Transverse colon (tissue), 4 donors: Measurements from ENCODE around the gene DDX5. TPM values are rescaled to one million over a fixed set of nuclear protein-coding genes. Genes with fewer than 3 reads are reported as not detected.

Source experiments
- DNase-seq: peaks from one replicate; pipeline ENCODE4 v3.0.0-alpha.2; 2019
- H3K27ac ChIP-seq, 4 donors: fragments of 200-600 bp; sonication (generic); 2 replicates each; pipeline ENCODE4 v1.5.1; 2016 to 2018; ENCODE audit warnings: inconsistent platforms in 4 of 4
- H3K27me3 ChIP-seq: fragments of 200-600 bp; sonication (generic); 2 replicates; pipeline ENCODE4 v1.5.1; 2017; ENCODE audit warnings: inconsistent platforms
- H3K36me3 ChIP-seq, 4 donors: fragments of 200-600 bp; sonication (generic); 2 replicates each; pipeline ENCODE4 v1.5.1; 2017 to 2019; ENCODE audit warnings: inconsistent platforms in 4 of 4
- H3K4me1 ChIP-seq, 4 donors: fragments of 200-600 bp; sonication (generic); 2 replicates each; pipeline ENCODE4 v1.5.1; 2017 to 2020; ENCODE audit warnings: inconsistent platforms in 4 of 4
- H3K4me3 ChIP-seq, 4 donors: fragments of 200-600 bp; sonication (generic); 1 replicate in 1 of 4; 2 replicates in 3 of 4; pipeline versions ENCODE4 v1.5.1 to v1.6.1; 2017 to 2019; ENCODE audit warnings: inconsistent platforms in 4 of 4
- H3K9me3 ChIP-seq, 2 donors: fragments of 200-600 bp; sonication (generic); 2 replicates each; pipeline ENCODE4 v1.5.1; 2017 to 2019; ENCODE audit warnings: inconsistent platforms in 2 of 2
- EP300 ChIP-seq: sonication (generic); formaldehyde crosslinking; IDR thresholded peaks from one replicate; pipeline ENCODE4 v1.6.1; 2017; ENCODE audit warnings: antibody characterized with exemption, low read depth
- POLR2A ChIP-seq: fragments of 450-650 bp; IDR thresholded peaks from one replicate; pipeline ENCODE4 v1.6.1; 2016; ENCODE audit warnings: antibody characterized with exemption, mild to moderate bottlenecking, moderate library complexity
- POLR2AphosphoS5 ChIP-seq, 3 donors: sonication (generic); formaldehyde crosslinking; IDR thresholded peaks; one replicate each; pipeline ENCODE4 v1.6.1; 2016; ENCODE audit warnings: antibody characterized with exemption in 3 of 3
- WGBS, 2 donors: methylation state at CpG; one replicate each; pipeline ENCODE4 v1.1.5; 2018; ENCODE audit warnings: low coverage in 1 of 2; 5-methylcytosine and 5-hydroxymethylcytosine counted together
- in situ Hi-C, 4 donors: fragments of 200-750 bp; cut with MboI; loops; one replicate each; pipeline versions ENCODE4 v1.15.0 to v1.15.1; 2017; ENCODE audit warnings: low sequenced_read_pairs in 3 of 4, low pct_ligation_motif_present in 1 of 4, low pct_unique_long_range_greater_than_20kb in 1 of 4
- intact Hi-C: fragments of 100-400 bp; cut with DNase I; formaldehyde crosslinking; loops from one replicate; pipeline ENCODE4 v1.15.1; 2023; ENCODE audit warnings: low total_unique reads
- total RNA-seq, 4 donors: library from RNA; depleted of rRNA; stranded (reverse); fragments of >200 nt; gene quantifications; one replicate each; pipeline ENCODE4 v1.1.0, GENCODE V29; 2016
- TF ChIP-seq, protein P1 (sequence below), 5 experiments: fragments of 200-600 bp in 3 of 5; fragments of 450-650 bp in 2 of 5; sonication (generic) in 3 of 5; IDR thresholded peaks; 1 replicate in 2 of 5; 2 replicates in 3 of 5; pipeline ENCODE4 v1.5.1; 2016 to 2017; ENCODE audit warnings: antibody characterized with exemption in 5 of 5, inconsistent platforms in 3 of 5, mild to moderate bottlenecking in 2 of 5, moderate library complexity in 1 of 5

DDX5 gene
- total RNA-seq, 4 donors from 2014 or later: 451 to 1,221 (median 694) TPM

DNA sequence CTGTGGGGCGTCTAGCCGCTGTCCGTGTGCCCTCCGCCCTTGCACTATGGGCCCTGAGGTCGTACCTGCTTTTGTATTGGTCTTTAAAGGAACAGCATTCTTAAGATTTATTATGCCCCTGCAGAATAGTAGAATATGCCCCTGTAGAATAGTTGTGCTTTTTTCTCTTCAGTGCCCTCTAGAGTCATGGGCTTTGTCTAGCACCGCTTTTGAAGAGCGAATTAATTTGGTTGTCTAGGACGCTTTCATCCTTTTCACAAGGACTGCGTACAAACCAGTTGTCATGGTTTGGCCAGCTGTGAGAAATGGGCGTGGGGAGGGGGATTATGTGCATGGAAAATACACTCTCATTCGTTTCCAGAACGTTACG is 1.3 kb upstream of the DDX5 start:
- no peak for DNase-seq
- Histone ChIP-seq H3K27me3 (no peaks in the 10 kb centered on the region), H3K27ac (peak overlapping the region; percentile 99 to 100 (median 100)), H3K4me3 (peak overlapping the region; percentile 78 to 95 (median 92)), H3K36me3 (peaks cover 0 to 38% (median 22%) of the 10 kb centered on the region in 4 donors), H3K4me1 (peaks cover 24 to 45% (median 33%) of the 10 kb centered on the region in 4 donors), H3K9me3 (no peaks in the 10 kb centered on the region)
- intact Hi-C loops: no loop called here
- in situ Hi-C loops: no loop called here
- TF ChIP-seq, protein P1, sequence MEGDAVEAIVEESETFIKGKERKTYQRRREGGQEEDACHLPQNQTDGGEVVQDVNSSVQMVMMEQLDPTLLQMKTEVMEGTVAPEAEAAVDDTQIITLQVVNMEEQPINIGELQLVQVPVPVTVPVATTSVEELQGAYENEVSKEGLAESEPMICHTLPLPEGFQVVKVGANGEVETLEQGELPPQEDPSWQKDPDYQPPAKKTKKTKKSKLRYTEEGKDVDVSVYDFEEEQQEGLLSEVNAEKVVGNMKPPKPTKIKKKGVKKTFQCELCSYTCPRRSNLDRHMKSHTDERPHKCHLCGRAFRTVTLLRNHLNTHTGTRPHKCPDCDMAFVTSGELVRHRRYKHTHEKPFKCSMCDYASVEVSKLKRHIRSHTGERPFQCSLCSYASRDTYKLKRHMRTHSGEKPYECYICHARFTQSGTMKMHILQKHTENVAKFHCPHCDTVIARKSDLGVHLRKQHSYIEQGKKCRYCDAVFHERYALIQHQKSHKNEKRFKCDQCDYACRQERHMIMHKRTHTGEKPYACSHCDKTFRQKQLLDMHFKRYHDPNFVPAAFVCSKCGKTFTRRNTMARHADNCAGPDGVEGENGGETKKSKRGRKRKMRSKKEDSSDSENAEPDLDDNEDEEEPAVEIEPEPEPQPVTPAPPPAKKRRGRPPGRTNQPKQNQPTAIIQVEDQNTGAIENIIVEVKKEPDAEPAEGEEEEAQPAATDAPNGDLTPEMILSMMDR (IDR thresholded peaks at IDR 0.05): peak; percentile 25 to 52 (median 45)
- TF ChIP-seq POLR2AphosphoS5 (IDR thresholded peaks at IDR 0.05) (peak in 1 of 3 donors; percentile 19), POLR2A (no peak)
- WGBS, 2 donors: 0% methylated on average over 2 to 13 of the region's 13 CpGs

DNA sequence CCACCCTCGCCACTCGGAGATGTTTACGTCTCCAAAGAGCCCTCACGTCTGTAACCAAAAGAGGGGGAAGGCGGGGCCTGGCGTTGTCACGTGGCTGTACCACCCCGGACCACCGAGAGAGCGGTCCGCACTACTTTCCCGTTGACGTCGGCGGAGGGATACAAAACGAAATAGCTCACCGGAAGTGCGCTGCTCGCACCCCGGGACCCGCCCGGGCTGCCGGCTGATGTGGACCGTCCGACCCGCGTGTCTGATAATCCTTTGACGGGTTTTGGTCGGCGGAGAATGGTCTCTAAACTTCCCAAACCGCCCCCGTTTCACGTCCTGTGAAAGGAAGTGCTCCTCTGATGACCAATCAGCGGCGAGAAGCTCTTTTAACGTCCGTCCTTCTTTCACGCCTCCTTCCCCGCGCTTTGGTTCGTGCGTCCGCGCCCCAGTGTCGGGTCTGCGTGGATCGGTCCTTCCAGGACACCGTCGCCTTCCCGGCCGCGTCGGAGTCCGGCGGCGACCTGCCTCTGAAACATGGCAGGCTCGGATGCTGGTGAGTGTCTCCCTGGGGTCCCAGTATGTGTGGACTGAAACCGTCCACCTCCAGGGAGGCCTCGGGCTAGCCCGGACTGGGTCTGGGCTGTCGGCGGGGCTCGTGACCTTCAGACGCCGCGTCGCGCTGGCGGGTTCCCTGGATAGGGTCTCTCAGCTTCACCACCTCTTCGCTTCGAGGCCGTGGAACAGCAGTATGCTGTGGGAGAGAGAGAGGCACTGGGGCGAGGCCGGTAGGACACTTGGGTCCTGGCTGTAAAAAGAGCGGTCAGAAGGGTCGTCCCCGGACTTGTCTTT is 705 bp upstream of the DDX5 start, which contains the start of gene CEP95:
TSS of gene CEP95 (plus strand) at position 402 of the 837 bp plus-strand sequence. CDS start at position 523, 121 bp downstream.
- Histone ChIP-seq H3K27me3 (no peaks in the 10 kb centered on the region), H3K36me3 (peaks cover 0 to 40% (median 23%) of the 10 kb centered on the region in 4 donors), H3K9me3 (no peaks in the 10 kb centered on the region), H3K4me3 (peak within 1 kb of the TSS; percentile 78 to 95 (median 92)), H3K27ac (peak within 1 kb of the TSS; percentile 99 to 100 (median 100)), H3K4me1 (peaks cover 24 to 51% (median 35%) of the 10 kb centered on the region in 4 donors)
- in situ Hi-C loops: no loop called here
- intact Hi-C loops: no loop called here
- peak; percentile 94 for TF ChIP-seq POLR2A
- TF ChIP-seq EP300: peak; percentile 6
- TF ChIP-seq, protein P1 (IDR thresholded peaks at IDR 0.05): no peak
- TF ChIP-seq POLR2AphosphoS5 (IDR thresholded peaks at IDR 0.05): peak; percentile 87 to 98 (median 96)
- WGBS, 2 donors: 0% methylated on average over 59 of the region's 77 CpGs; no CpG with 5 or more reads in 1 of the 2 donors
- peak; percentile 95 for DNase-seq

DNA sequence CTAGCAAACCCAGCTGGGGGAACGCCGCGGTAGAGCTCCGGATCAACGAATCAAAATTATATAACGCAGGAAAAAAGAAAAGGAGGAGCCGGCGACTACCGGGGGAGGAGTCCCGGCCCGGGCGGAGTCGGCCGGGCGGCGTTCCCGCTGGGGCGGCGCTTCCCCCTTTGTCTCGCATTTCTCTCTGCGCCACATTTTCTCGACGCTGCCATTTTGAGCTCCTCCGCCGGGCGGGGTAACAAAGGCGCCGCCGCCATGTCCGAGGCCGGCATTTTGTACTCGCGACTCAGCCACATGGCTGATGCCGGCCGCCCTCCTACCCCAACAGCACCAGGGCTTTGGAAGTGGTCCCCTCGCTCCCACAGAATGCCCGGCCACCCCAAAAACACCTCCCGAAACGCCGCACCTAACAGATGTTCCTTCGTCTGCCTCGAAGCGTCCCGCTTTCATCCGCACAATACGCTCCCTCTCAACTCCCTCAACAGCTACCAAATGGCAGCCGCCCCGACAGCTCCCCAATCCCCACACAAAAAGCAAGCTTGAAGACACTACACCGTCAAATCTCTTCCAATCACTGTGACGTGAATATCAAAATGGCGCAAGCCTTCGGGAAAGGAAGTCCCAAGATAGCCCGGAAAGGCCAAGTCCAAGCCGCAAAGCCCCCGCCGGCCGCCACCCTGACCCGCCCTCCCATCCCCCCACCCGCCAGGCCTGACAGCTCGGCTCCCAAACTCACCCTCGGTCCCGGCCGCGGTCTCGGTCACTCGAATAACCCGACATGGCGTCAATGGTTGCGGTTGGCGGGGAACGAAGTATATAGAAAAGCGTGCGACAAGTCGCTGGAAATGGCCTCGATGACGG is 519 bp downstream of the DDX5 start:
- H3K4me3 ChIP-seq: peak overlapping the region; percentile 78 to 95 (median 92)
- TF ChIP-seq, protein P1 (IDR thresholded peaks at IDR 0.05): peak in 2 of 5 experiments; percentile 30 to 40
- TF ChIP-seq POLR2AphosphoS5 (IDR thresholded peaks at IDR 0.05): peak; percentile 85 to 89 (median 89)
- TF ChIP-seq EP300: no peak
- peak; percentile 50 for TF ChIP-seq POLR2A
- intact Hi-C loops (no loop called here), in situ Hi-C loops (no loop called here)
- H3K27ac ChIP-seq: peak overlapping the region; percentile 99 to 100 (median 100)
- H3K9me3 ChIP-seq: no peaks in the 10 kb centered on the region
- peaks cover 0 to 44% (median 24%) of the 10 kb centered on the region in 4 donors for H3K36me3 ChIP-seq
- H3K4me1 ChIP-seq: peaks cover 27 to 63% (median 37%) of the 10 kb centered on the region in 4 donors
- peak; percentile 94 for DNase-seq
- WGBS, 2 donors: 1 to 3% methylated on average over 12 to 73 of the region's 76 CpGs
- H3K27me3 ChIP-seq: no peaks in the 10 kb centered on the region
